Activated T-helper 1 cell treated with anti-CD3 and anti-CD28 coated beads, Interleukin-2, amount 50 U/mL, for 16 hours (primary cell): ENCODE data around the gene GRIK4.

Experiments used
- DNase-seq, 2 donors: peaks; one replicate each; pipeline ENCODE4 v3.0.0-alpha.2; 2020; ENCODE audit warnings: low read depth in 1 of 2, low spot score in 1 of 2

Gene GRIK4

DNA sequence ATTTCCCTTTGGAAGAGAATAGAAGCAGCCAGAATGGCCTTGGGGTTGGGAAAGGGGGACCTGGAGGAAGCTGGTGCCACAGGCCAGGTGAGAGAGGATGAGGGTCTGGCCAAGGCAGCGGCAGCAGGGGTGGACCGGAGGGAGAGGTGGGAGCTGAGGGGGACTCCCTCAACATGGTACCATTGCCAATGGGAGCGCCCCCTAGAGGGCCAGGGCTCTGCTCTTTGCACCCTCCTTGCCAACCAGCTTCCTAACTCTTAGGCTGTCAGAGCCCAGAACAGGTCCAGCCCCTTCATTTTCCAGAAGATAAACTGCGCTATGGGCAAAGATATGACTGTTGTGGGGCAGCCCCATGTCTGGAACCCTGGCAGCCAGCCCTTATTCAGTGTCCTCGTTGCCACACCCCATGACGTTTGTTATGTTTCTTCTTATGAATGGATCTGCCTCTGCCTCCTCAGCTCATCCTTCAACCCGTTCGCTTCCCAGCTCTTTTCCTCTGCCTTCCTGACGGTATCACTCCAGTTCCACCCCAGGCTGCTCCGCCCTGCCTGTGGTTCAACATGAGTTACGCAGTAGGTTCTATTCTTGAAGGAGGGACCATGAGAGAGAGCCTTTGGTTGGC, 185.2 kb downstream of the GRIK4 start:
- no peak for DNase-seq

GRCh38 chr11:120698918-120699317, 187.4 kb downstream of the GRIK4 start:
- DNase-seq, result no peak

GRCh38 chr11:120702656-120703055, 191.1 kb downstream of the GRIK4 start:
- no peak for DNase-seq

- no peak for DNase-seq
Observed at GRCh38 chr11:120703358-120704152, 192.0 kb downstream of the GRIK4 start.

- no peak for DNase-seq
Observed at GRCh38 chr11:120704256-120704750, 192.8 kb downstream of the GRIK4 start.

DNA sequence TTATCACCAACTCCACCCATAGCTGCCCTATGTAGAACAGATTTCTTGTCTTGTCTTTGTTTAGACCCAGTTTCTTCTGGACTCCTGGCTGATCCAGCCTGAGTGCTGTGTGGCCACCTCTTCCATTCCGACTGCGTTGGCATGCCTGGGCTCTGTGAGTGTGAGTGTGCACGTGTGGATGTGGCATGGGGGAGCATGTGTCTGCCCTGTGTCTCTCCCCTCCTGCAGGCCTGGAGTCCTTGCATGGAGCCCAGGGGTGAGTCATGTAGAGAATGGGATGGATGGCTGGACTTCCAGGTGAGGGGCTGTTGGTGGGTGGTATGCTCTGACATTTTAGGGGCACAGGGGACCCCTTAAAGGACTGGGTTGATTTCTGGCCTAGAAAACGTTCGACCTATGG, 194.7 kb downstream of the GRIK4 start:
- no peak for DNase-seq

DNA sequence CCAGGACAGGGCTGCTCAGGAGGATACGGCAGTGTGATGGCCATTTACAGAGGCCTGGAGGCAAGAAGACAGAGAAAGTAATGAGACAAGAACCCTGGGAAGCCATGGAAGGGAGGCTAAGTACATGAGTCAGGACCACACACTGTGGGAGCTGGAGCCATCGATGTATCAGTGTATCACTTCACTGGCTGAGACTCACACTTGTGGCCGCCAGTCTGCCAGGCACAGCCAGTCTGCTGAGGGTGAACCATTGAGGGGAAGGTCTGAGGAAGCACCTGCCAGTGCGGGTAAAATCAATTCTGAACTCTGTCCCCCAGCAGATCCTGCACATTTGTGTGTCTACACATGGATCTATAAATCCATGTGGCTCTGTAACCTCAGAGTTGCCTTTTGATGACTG, 195.6 kb downstream of the GRIK4 start:
- no peak for DNase-seq

- no peak for DNase-seq
Observed at GRCh38 chr11:120707663-120708062, 196.1 kb downstream of the GRIK4 start.

- no peak for DNase-seq
Observed at GRCh38 chr11:120708511-120709183, 197.1 kb downstream of the GRIK4 start.

DNA sequence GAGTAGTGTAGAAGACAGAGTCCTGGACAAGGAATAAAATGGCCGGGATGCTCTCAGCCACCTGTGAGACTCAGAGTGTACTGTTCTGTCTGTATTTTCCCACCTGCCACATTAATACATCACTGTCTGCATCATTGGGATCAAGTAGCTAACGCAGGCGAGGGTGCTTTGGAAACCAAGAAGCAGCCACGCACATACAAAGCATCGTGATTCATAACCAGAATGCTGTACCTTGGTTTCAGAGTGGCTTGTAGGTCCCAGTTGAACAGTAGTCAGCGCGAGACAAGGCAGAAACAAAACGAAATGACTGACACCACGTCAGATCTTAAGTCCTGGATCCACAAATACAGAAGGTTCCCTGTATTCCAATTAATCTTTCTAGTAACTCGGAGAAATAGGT, 198.3 kb downstream of the GRIK4 start:
- no peak for DNase-seq

DNA sequence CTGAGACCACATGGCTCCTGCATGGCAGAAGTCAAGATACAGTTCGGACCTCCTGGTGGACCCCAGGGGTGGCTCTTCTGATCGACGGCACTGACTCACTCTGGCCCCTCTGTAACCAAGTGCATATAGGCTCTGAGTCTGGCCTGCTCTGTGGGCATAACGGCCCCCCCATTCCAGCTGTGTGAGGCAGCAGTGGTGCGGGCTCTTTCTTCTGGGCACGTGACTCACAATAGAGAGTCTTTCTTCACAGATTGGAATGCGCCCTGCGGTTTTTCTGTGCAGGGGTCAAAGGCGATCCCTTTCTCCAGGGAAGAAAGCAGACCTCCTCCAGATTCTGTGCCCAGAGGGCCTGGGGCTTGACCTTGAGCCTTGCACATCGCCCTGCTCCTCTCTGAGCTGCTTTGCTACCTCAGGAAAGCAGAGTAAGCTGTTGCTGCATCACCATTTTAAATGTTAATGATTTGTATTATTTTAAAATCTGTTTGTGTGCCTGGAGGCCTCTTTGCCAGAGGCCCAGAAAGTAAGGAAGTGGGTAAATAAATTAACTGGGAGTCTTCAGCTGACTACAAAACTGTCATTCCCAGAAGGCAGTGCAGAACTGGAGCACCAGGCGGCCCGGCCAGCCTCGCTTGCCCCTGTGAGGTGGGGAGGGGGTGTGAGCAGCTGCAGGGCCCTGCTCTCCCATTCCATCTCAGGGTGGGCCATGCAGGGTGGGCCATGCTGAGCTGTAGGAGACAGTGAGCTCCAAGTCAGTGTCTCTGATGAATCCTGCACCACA, 199.0 kb downstream of the GRIK4 start:
- DNase-seq, result no peak

GRCh38 chr11:120712014-120712413, 200.5 kb downstream of the GRIK4 start:
- no peak for DNase-seq

- DNase-seq, result no peak
Observed at GRCh38 chr11:120712881-120713280, 201.3 kb downstream of the GRIK4 start.

DNA sequence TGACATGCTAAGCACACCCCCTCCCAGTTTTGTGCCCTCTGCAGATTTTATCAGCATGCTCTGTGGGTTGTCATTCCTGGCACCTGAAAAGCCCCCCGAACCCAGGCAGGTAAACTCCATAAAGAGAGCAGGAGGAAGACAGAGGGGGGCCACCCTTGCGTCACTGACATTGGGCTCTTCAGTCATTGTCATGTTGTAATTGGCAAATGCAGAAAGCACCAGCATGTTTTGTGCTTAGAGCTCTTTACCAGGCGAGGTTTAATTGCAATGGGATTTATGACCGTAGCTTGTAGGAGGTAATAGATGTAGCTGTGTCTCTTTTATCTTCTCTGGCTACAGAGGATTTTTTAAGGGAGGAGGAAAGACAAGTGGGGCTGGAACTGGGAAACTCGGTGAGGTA, 201.7 kb downstream of the GRIK4 start:
- no peak for DNase-seq

GRCh38 chr11:120714438-120714837, 202.9 kb downstream of the GRIK4 start:
- no peak for DNase-seq

DNA sequence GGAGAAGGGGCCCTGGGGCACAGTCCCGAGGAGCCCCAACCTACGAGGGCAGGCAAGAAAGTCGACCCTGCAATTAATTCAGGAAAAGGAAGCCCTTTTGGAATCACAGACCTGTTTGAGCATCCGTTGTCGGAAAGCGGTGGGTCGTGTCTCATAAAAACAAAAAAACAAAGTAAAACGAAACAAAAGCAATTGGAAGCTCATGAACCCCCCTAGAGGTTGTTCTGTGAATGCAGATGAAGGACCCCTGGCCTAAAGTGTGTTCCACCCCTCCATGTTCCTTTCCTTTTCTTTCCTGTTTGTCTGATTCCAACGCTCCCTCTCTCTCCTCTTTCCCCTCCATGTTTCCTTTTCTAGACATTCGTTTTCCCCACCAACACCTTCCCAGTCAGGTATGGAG, 203.7 kb downstream of the GRIK4 start:
- DNase-seq, result no peak

DNA sequence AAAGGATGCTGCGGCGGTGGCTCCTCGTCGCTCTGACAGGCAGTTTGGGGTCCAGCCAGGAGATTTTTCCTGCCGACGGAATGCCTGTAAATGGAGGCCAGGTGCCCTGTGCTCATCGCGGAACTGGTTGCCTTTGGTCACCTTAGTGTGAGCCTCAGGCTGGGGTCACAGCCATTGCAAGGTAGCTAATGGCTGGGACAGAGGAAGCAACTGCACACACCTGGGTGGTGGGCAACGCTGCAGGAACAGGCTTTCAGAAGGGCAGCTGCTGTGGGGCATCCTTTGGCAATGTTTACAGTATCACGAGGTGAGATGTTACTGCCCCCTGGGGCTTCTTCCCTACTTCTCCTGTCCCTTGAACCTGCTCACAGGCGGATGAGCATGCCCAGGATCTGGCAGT, 205.5 kb downstream of the GRIK4 start:
- DNase-seq, result no peak

GRCh38 chr11:120717623-120718022, 206.1 kb downstream of the GRIK4 start:
- DNase-seq, result no peak

DNA sequence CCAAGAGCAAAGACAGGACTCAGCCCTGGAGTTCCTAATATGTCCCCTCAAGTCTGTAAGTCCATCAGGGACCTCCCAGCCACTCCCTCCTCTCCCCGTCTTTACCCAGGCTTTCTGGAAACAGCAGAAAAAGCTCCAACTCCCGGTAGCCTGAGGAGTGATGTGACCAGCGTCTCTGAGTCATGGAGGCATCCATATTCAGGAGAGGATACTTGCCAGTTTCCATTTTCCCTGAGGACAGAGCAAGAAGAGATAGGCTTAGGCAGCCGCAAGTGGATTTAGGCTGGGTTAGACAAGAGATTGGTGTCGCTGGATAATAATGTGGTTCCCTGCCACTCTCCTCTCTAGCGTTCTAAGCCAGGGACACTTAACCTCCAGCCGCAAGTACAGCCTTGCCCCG, 206.6 kb downstream of the GRIK4 start:
- no peak for DNase-seq

DNA sequence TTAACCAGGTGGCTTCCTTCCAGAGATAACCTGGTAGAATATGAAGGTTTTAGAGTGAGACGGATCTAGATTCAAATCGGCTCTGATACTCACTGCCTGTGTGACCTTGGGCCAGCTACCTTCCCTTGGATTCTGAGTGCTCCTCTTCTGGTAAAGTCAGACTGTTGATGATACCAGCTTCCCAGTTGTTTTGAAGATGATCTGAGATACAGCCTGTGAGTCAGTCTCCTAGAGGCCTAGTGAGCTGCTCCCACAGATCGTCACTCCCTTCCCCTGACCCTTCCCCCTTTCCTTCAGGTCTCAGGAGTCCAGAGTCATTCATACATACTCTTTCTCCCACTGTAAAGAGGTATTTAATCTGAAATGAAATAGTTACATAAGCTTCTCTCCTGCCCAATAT, 207.8 kb downstream of the GRIK4 start:
- no peak for DNase-seq

- DNase-seq, result no peak
Observed at GRCh38 chr11:120720760-120721159, 209.2 kb downstream of the GRIK4 start.
